ENCODE data around the gene SORBS2.

DNA sequence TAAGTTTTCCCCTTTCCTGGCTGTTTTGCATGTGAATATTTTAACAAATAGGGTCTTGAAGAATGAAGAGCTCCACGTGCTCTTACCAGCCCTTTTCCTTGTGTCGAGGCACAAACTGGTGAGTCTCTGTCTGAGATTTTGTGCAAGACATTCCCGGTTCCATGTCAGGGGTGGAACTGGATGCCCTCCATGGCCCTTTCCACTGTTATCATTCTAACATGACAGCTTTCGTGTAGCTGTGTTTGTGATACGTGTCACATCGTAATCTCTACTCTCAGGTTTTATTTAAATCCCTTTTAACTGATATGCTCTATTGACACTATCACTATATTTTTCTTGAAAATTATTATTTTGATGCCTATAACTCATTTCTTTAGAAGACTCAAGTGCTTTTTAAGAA lies 130.4 kb downstream of the SORBS2 start:
- no peak for TF ChIP-seq CTCF (IDR thresholded peaks at IDR 0.05; ENCODE audit: low read depth, low read length)
- TF ChIP-seq EZH2phosphoT487 (IDR thresholded peaks at IDR 0.05; ENCODE audit: low read depth), result no peak
